Superior temporal gyrus (tissue), 1 donor: ENCODE measurements around the gene GARIN1A.
A peak's percentile ranks its signal among the peaks of the same experiment; 100 is the strongest.
"Not testable (repeated sequence)": the region's sequence is repeated elsewhere in the genome, so short reads cannot be mapped to it uniquely, and the experiment has no call there.

Experiments used
- DNase-seq: peaks from one replicate; pipeline ENCODE4 v3.0.0-alpha.2; 2016; ENCODE audit errors: extremely low spot score

The GARIN1A gene

GRCh38 chr7:128671992-128672391, at the start of gene GARIN1A:
Gene GARIN1A, plus strand, starts transcription at chr7:128672292. Its CDS starts 106 bp downstream, at chr7:128672398.
- DNase-seq: no peak

GRCh38 chr7:128627124-128627523, 45.0 kb upstream of the GARIN1A start:
- not testable (repeated sequence) for DNase-seq

- not testable (repeated sequence) for DNase-seq
These were observed 38.2 kb upstream of the GARIN1A start for GRCh38 chr7:128633915-128634314.

- DNase-seq: not testable (repeated sequence)
These were observed 26.9 kb upstream of the GARIN1A start for GRCh38 chr7:128645206-128645605.

GRCh38 chr7:128645844-128646243, 26.2 kb upstream of the GARIN1A start:
- DNase-seq: not testable (repeated sequence)

GRCh38 chr7:128646877-128647276, 25.2 kb upstream of the GARIN1A start:
- DNase-seq: not testable (repeated sequence)

GRCh38 chr7:128651096-128651495, 21.0 kb upstream of the GARIN1A start:
- DNase-seq: not testable (repeated sequence)

- DNase-seq: not testable (repeated sequence)
These were observed 19.5 kb upstream of the GARIN1A start for GRCh38 chr7:128652606-128653005.

- not testable (repeated sequence) for DNase-seq
These were observed 18.9 kb upstream of the GARIN1A start for GRCh38 chr7:128653197-128653596.

GRCh38 chr7:128654080-128654479, 18.0 kb upstream of the GARIN1A start:
- not testable (repeated sequence) for DNase-seq

GRCh38 chr7:128654501-128654900, 17.6 kb upstream of the GARIN1A start:
- DNase-seq: not testable (repeated sequence)

GRCh38 chr7:128658428-128658827, 13.7 kb upstream of the GARIN1A start:
- not testable (repeated sequence) for DNase-seq

- no peak for DNase-seq
These were observed 11.5 kb upstream of the GARIN1A start for GRCh38 chr7:128660596-128660995.

GRCh38 chr7:128661446-128661845, 10.6 kb upstream of the GARIN1A start:
- no peak for DNase-seq

GRCh38 chr7:128662091-128662490, 10.0 kb upstream of the GARIN1A start:
- no peak for DNase-seq

GRCh38 chr7:128663223-128663622, 8.9 kb upstream of the GARIN1A start:
- not testable (repeated sequence) for DNase-seq

GRCh38 chr7:128665057-128665456, 7.0 kb upstream of the GARIN1A start:
- DNase-seq: no peak

- DNase-seq: peak; percentile 68
These were observed 5.9 kb upstream of the GARIN1A start for GRCh38 chr7:128666200-128666599.

GRCh38 chr7:128672927-128673517, 930 bp downstream of the GARIN1A start:
- DNase-seq: no peak

- DNase-seq: no peak
These were observed 1.5 kb downstream of the GARIN1A start for GRCh38 chr7:128673571-128673970.

- DNase-seq: no peak
These were observed 4.6 kb downstream of the GARIN1A start for GRCh38 chr7:128676665-128677064.

- DNase-seq: no peak
These were observed 7.8 kb downstream of the GARIN1A start for GRCh38 chr7:128679920-128680319.

GRCh38 chr7:128681794-128682537, 9.9 kb downstream of the GARIN1A start:
- no peak for DNase-seq
